Measurements from ENCODE around the gene FBXL16.

Gene FBXL16

GRCh38 chr16:684071-684794, 21.4 kb downstream of the FBXL16 start, which contains the start of gene JMJD8:
JMJD8 (minus strand) TSS chr16:684334; CDS start chr16:684319, 15 bp downstream.
- H3K27ac ChIP-seq (replicated peaks; ENCODE audit: low read length) = peak within 1 kb of the TSS; percentile 72
- peak within 1 kb of the TSS; percentile 100 for H2AK5ac ChIP-seq (ENCODE audit: low read depth, low read length)
- H2AFZ ChIP-seq (ENCODE audit: low read length) = peak within 1 kb of the TSS; percentile 49
- H2BK15ac ChIP-seq (ENCODE audit: low read length) = peak within 1 kb of the TSS; percentile 67
- peaks cover 0 to 2% of the 10 kb centered on the region in 2 donors for H3K9me3 ChIP-seq (replicated peaks in 1 of 2; ENCODE audit: control insufficient read depth in 2 of 2, insufficient read depth in 1 of 2, low read depth in 1 of 2, low read length in 2 of 2)
- peak; percentile 88 for DNase-seq (ENCODE audit: low spot score)
- H4K8ac ChIP-seq (ENCODE audit: low read depth, low read length) = peak within 1 kb of the TSS; percentile 92
- peak within 1 kb of the TSS; percentile 99 for H3K23ac ChIP-seq (ENCODE audit: low read depth, low read length, poor library complexity)
- H3K4me1 ChIP-seq (ENCODE audit: control insufficient read depth in 2 of 2, insufficient read depth in 1 of 2, low read depth in 1 of 2, low read length in 2 of 2) = peaks cover 7 to 18% of the 10 kb centered on the region in 2 donors
- H2BK120ac ChIP-seq (ENCODE audit: low read depth, low read length) = no peak within 1 kb of the TSS
- peak within 1 kb of the TSS; percentile 88 for H2BK5ac ChIP-seq (ENCODE audit: low read length)
- peak within 1 kb of the TSS; percentile 73 for H2BK12ac ChIP-seq (ENCODE audit: low read length)
- H3K4me3 ChIP-seq (ENCODE audit: low read length in 2 of 2) = peak within 1 kb of the TSS; percentile 50 to 94
- H3K4ac ChIP-seq (ENCODE audit: low read length) = peak within 1 kb of the TSS; percentile 98
- H3K18ac ChIP-seq (ENCODE audit: low read length) = peak within 1 kb of the TSS; percentile 91
- peak within 1 kb of the TSS; percentile 85 for H4K91ac ChIP-seq (ENCODE audit: low read depth, low read length, poor library complexity)
- whole genome bisulfite sequencing, 2 donors (ENCODE audit: extremely low coverage in 2 of 2, insufficient read length in 2 of 2, insufficient replicate concordance in 1 of 2) = no CpG with 5 or more reads among the region's 91 CpGs
- H3K27me3 ChIP-seq (ENCODE audit: control insufficient read depth in 3 of 3, insufficient read depth in 3 of 3, low read depth in 1 of 3, low read length in 3 of 3) = no peaks in the 10 kb centered on the region
- H3K36me3 ChIP-seq (replicated peaks in 1 of 2; ENCODE audit: control insufficient read depth in 2 of 2, insufficient read depth in 2 of 2, low read length in 2 of 2) = peaks cover 43 to 66% of the 10 kb centered on the region in 2 donors
- H3K14ac ChIP-seq (ENCODE audit: low read length) = peak within 1 kb of the TSS; percentile 71
- H3K4me2 ChIP-seq (ENCODE audit: insufficient read depth, low read length, poor library complexity, severe bottlenecking) = peak within 1 kb of the TSS; percentile 89
- peak within 1 kb of the TSS; percentile 100 for H3K9ac ChIP-seq (ENCODE audit: low read depth, low read length, poor library complexity)
- peaks cover 38% of the 10 kb centered on the region for H3K79me1 ChIP-seq (ENCODE audit: low read depth, low read length)

GRCh38 chr16:683396-684070, 22.1 kb downstream of the FBXL16 start:
- peak overlapping the region; percentile 67 for H2BK15ac ChIP-seq (ENCODE audit: low read length)
- peak overlapping the region; percentile 88 for H2BK5ac ChIP-seq (ENCODE audit: low read length)
- peak overlapping the region; percentile 71 for H3K14ac ChIP-seq (ENCODE audit: low read length)
- H2BK12ac ChIP-seq (ENCODE audit: low read length) = peak overlapping the region; percentile 73
- H3K36me3 ChIP-seq (replicated peaks in 1 of 2; ENCODE audit: control insufficient read depth in 2 of 2, insufficient read depth in 2 of 2, low read length in 2 of 2) = peaks cover 43 to 66% of the 10 kb centered on the region in 2 donors
- H3K4me3 ChIP-seq (ENCODE audit: low read length in 2 of 2) = peak overlapping the region; percentile 50 to 94
- peak overlapping the region; percentile 65 for H4K8ac ChIP-seq (ENCODE audit: low read depth, low read length)
- H2AFZ ChIP-seq (ENCODE audit: low read length) = no peak overlapping the region
- H3K4me2 ChIP-seq (ENCODE audit: insufficient read depth, low read length, poor library complexity, severe bottlenecking) = peak overlapping the region; percentile 89
- H3K4me1 ChIP-seq (ENCODE audit: control insufficient read depth in 2 of 2, insufficient read depth in 1 of 2, low read depth in 1 of 2, low read length in 2 of 2) = peaks cover 7 to 21% of the 10 kb centered on the region in 2 donors
- no peaks in the 10 kb centered on the region for H3K27me3 ChIP-seq (ENCODE audit: control insufficient read depth in 3 of 3, insufficient read depth in 3 of 3, low read depth in 1 of 3, low read length in 3 of 3)
- no CpG with 5 or more reads among the region's 57 CpGs for WGBS, 2 donors (ENCODE audit: extremely low coverage in 2 of 2, insufficient read length in 2 of 2, insufficient replicate concordance in 1 of 2)
- H2BK120ac ChIP-seq (ENCODE audit: low read depth, low read length) = no peak overlapping the region
- peak overlapping the region; percentile 98 for H3K4ac ChIP-seq (ENCODE audit: low read length)
- peaks cover 36% of the 10 kb centered on the region for H3K79me1 ChIP-seq (ENCODE audit: low read depth, low read length)
- H3K9ac ChIP-seq (ENCODE audit: low read depth, low read length, poor library complexity) = peak overlapping the region; percentile 100
- peak overlapping the region; percentile 99 for H3K23ac ChIP-seq (ENCODE audit: low read depth, low read length, poor library complexity)
- peak overlapping the region; percentile 99 for H2AK5ac ChIP-seq (ENCODE audit: low read depth, low read length)
- DNase-seq (ENCODE audit: low spot score) = no peak
- peak overlapping the region; percentile 85 for H4K91ac ChIP-seq (ENCODE audit: low read depth, low read length, poor library complexity)
- peaks cover 0 to 2% of the 10 kb centered on the region in 2 donors for H3K9me3 ChIP-seq (replicated peaks in 1 of 2; ENCODE audit: control insufficient read depth in 2 of 2, insufficient read depth in 1 of 2, low read depth in 1 of 2, low read length in 2 of 2)
- no peak overlapping the region for H3K27ac ChIP-seq (replicated peaks; ENCODE audit: low read length)
- H3K18ac ChIP-seq (ENCODE audit: low read length) = peak overlapping the region; percentile 91

GRCh38 chr16:682493-683395, 22.9 kb downstream of the FBXL16 start:
- peak overlapping the region; percentile 99 for H3K23ac ChIP-seq (ENCODE audit: low read depth, low read length, poor library complexity)
- H3K27ac ChIP-seq (replicated peaks; ENCODE audit: low read length) = no peak overlapping the region
- H4K8ac ChIP-seq (ENCODE audit: low read depth, low read length) = no peak overlapping the region
- peaks cover 7 to 21% of the 10 kb centered on the region in 2 donors for H3K4me1 ChIP-seq (ENCODE audit: control insufficient read depth in 2 of 2, insufficient read depth in 1 of 2, low read depth in 1 of 2, low read length in 2 of 2)
- no peak for DNase-seq (ENCODE audit: low spot score)
- no CpG with 5 or more reads among the region's 36 CpGs for WGBS, 2 donors (ENCODE audit: extremely low coverage in 2 of 2, insufficient read length in 2 of 2, insufficient replicate concordance in 1 of 2)
- no peak overlapping the region for H3K18ac ChIP-seq (ENCODE audit: low read length)
- no peak overlapping the region for H4K91ac ChIP-seq (ENCODE audit: low read depth, low read length, poor library complexity)
- H3K36me3 ChIP-seq (replicated peaks in 1 of 2; ENCODE audit: control insufficient read depth in 2 of 2, insufficient read depth in 2 of 2, low read length in 2 of 2) = peaks cover 41 to 62% of the 10 kb centered on the region in 2 donors
- H3K79me1 ChIP-seq (ENCODE audit: low read depth, low read length) = peaks cover 31% of the 10 kb centered on the region
- peak overlapping the region; percentile 8 to 50 for H3K4me3 ChIP-seq (ENCODE audit: low read length in 2 of 2)
- peak overlapping the region; percentile 88 for H2BK5ac ChIP-seq (ENCODE audit: low read length)
- H2BK12ac ChIP-seq (ENCODE audit: low read length) = no peak overlapping the region
- H3K9ac ChIP-seq (ENCODE audit: low read depth, low read length, poor library complexity) = peak overlapping the region; percentile 77
- no peak overlapping the region for H3K4ac ChIP-seq (ENCODE audit: low read length)
- peak overlapping the region; percentile 89 for H3K4me2 ChIP-seq (ENCODE audit: insufficient read depth, low read length, poor library complexity, severe bottlenecking)
- no peak overlapping the region for H2AFZ ChIP-seq (ENCODE audit: low read length)
- no peak overlapping the region for H2BK120ac ChIP-seq (ENCODE audit: low read depth, low read length)
- peak overlapping the region; percentile 28 for H2AK5ac ChIP-seq (ENCODE audit: low read depth, low read length)
- H3K14ac ChIP-seq (ENCODE audit: low read length) = no peak overlapping the region
- H3K9me3 ChIP-seq (replicated peaks in 1 of 2; ENCODE audit: control insufficient read depth in 2 of 2, insufficient read depth in 1 of 2, low read depth in 1 of 2, low read length in 2 of 2) = peaks cover 0 to 2% of the 10 kb centered on the region in 2 donors
- H2BK15ac ChIP-seq (ENCODE audit: low read length) = no peak overlapping the region
- H3K27me3 ChIP-seq (ENCODE audit: control insufficient read depth in 3 of 3, insufficient read depth in 3 of 3, low read depth in 1 of 3, low read length in 3 of 3) = no peaks in the 10 kb centered on the region
